GM19351 (cell line): ENCODE measurements around the gene C1orf115.
"Not testable (repeated sequence)": the region's sequence is repeated elsewhere in the genome, so short reads cannot be mapped to it uniquely, and the experiment has no call there.

Source experiments
- ATAC-seq: cut with Tn5 transposase; IDR thresholded peaks from one replicate; pipeline ENCODE4 v1.9.1; 2021; ENCODE audit warnings: mild to moderate bottlenecking, moderate library complexity; ENCODE audit not compliant: unreplicated experiment

The C1orf115 gene

DNA sequence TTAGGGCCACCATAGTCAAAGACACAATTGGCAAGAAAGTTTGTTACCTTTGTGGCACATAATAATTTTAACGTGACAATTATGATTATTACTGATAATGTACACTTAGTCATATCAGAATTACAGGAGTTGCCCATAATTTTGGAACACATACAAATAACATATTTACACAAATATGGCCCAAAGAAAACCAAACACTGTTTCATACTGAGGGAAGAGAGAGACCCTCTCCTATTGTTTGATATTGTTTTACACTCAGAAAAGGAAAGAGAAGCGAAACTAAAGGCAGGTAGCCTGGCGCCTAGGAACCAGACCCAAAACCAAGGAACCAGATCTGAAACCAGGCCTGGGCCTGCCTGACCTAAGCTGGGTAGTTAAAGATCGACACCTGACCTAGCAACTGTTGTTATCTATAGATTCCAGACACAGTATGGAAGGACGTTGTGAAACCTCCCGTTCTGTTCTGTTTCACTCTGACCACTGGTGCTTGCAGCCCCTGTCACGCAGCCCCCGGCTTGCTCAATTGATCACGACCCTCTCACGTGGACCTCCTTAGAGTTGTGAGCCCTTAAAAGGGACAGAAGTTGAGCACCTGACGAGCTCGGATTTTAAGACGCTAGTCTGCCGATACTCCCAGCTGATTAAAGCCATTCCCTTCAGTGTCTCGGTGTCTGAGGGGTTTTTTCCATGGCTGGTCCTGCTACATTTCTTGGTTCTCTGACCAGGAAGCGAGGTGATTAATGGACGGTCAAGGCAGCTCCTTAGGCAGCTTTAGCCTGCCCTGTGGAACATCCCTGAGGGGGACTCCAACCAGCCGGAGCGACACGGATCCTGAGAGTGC is 27.9 kb downstream of the C1orf115 start:
- ATAC-seq = peak; percentile 73

DNA sequence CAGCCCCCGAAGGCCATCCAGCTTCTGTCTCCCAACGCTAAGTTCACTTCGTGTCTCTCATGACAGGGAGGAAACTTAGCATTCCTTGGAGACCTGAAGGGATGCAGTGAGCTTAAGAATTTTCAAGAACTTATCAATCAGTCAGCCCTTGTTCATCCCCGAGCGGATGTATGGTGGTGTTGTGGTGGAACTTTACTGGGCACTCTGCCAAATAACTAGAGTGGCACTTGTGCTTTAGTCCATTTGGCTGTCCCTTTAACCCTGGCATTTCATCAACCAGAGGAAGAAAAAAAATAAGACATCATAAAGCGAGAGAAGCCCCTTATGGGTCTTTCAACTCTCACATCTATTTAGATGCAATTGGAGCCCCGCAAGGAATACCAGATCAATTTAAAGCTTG is 31.1 kb downstream of the C1orf115 start:
- not testable (repeated sequence) for ATAC-seq

DNA sequence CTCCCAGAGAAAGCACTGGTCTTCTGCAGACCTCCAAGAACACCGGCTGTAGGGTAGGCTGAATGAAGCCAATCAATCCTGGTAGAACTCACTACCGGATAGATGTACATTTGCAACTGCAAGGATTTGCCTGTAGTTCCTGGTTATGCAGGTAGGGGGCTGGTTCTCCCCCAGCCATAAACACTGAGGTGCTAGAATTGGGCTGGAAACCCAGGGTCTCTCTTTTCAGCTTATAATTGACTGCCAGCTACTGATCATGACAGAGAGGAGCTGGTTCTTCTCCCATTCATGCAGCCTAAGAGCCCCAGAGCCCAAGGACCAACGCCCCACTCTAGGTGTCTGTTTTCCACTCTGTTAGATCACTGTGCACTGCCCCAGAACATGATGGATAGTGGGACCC is 36.5 kb downstream of the C1orf115 start:
- peak; percentile 71 for ATAC-seq

DNA sequence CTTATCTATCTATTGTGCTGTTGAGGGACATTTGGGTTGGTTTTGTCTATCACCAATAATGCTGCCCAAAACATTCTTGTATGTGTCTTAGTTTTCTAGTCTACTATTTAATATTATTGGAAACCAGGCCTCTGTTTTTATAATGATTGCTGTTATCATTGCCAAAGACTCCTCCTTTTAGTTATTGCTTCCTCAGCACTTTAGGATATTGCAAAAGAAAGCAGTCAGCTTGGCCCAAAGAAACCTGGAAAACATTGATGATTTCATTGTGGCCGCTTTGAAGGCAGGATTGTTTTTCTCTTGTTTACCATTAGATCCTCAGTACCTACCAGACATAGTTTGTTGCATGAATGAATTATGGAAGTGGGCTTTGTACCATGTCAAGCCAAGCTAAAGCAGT is 37.4 kb downstream of the C1orf115 start:
- no peak for ATAC-seq

DNA sequence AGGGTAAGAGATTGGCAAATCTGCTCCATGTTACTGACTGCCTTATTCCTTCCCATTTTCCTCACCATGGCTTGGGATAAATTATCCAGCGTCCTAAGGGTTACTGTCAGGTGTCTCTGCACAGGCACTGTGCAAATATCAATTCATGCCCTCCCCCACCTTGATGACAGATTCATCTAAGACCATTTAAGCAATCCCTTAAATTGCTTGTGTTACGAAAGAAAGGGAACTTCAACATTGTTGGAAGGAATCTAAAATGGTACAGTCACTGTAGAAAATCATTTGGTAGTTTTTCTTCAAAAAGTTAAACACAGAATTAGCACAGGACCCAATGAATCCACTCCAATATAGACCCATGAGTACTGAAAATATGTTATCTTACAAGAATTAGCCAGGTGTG is 40.3 kb downstream of the C1orf115 start:
- ATAC-seq = no peak

DNA sequence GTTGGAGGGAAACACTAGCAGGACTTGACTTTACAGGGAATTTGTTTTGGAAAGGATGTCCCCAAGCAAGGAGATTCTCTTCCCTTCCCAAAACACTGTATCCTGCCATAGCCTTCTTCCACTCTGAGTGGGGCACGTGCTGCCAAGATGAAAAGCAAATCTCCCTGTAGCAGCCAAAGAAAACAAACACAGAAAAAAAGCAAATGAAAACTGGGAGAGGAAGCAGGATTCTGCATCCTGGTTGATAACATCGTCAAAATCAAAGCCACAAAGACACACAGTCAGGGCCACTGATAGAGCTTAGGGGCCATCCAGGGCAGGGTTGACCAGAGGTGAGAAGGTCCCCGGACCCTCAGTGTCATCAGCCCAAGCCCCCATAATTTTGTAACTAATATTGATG is 42.0 kb downstream of the C1orf115 start:
- ATAC-seq = no peak

DNA sequence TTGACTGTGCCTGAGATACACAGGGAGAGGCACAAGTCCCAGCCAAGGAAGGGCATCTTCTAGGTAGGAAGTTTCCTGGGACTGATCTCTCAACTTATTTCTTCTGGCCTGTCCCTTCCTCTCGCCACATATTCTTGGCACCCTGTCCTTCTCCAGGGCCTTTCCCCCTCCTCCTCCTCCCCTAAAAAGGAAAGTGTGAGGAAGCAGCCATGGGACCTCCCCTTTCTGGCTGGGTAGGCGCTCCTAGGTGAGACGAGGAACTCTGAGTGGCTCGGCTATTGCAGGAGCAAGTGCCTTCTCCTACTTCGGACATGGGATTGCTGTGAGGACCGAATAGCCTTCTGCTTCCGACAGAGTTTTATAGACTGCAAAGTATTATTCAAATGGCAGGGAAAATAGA is 42.5 kb downstream of the C1orf115 start:
- peak; percentile 2 for ATAC-seq

DNA sequence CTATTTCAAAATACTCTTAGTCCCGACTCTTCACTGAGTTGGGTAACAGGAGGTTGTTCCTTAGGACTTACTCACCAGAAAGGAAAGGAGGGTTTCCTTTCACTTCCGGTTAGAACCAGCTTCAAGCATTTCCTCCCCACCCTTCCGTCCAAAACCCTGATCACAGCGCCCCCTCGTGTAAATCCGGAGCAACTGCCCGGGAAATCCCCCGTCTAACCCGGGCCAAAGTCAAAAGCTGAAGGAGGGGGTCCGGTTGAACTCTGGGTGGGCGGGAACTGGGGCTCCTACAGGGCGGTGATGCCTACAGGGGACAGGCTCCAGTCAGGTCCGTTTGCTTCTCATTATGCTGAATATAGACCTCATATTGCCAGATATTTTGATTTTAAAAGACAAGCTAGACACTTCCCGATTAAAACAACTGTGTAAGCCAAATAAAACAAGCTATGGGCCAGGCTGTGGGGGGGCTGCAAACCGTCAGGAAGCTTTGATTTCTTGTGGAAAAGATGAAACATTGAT is 43.0 kb downstream of the C1orf115 start:
- peak; percentile 93 for ATAC-seq

DNA sequence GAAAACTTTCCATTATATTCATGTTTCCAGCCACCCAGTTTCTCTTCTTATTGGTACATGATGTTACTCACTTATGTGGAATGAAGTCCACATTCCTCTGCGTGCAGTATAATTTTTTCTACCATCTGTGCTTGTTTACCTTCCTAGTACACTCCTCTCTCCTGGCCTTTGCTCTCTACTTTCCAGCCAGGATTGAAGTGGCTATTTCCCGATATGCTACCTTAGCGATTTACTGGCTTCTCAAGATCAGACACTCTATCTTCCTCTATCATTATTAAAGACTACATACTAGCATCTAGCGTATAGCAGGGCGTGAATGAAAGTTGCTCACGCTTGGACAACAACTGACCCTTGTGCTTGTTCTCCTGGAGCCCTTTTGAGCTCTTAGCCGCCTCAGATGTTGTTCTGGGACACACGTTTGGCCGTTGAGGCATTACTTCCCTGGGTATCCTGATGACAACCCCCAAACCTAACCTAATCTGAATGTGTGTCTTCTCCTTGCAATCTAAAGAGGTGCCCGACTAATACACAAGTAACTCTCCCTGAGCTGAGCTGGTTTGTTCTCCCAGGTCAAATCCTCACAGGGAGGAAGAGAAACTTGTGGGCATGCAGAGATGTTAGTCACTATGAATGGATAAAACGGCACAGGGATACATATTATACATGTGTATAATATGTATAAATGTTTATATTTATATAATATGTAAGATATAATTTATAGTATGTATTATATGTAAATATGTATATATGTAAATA is 44.6 kb downstream of the C1orf115 start:
- ATAC-seq = no peak

DNA sequence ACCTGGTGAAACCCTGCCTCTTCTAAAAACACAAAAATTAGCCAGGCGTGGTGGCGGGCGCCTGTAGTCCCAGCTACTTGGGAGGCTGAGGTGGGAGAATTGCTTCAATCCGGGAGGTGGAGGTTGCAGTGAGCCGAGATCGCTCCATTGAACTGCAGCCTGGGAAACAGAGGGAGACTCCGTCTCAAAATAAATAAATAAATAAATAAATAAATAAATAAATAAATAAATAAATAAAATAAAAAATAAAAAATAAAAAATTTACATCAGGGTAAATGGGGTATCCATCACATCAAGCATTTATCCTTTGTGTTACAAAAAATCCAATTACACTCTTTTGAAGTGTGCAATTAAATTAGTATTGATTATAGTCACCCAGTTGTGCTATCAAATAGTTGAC is 46.1 kb downstream of the C1orf115 start:
- not testable (repeated sequence) for ATAC-seq

DNA sequence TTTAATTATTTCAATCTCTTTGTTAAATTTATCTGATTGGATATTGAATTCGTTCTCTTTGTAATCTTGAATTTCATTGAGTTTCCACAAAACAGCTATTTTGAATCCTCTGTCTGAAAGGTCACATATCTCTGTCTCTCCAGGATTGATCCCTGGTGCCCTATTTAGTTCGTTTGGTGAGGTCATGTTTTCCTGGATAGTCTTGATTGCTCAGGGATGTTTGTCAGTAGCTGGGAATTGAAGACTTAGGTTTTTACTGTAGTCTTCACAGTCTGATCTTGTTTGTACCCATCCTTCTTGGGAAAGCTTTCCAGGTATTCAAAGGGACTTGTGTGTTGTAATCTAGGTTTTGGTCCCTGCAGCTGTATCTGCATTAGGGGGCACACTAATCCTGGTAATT is 51.2 kb downstream of the C1orf115 start:
- ATAC-seq = no peak

DNA sequence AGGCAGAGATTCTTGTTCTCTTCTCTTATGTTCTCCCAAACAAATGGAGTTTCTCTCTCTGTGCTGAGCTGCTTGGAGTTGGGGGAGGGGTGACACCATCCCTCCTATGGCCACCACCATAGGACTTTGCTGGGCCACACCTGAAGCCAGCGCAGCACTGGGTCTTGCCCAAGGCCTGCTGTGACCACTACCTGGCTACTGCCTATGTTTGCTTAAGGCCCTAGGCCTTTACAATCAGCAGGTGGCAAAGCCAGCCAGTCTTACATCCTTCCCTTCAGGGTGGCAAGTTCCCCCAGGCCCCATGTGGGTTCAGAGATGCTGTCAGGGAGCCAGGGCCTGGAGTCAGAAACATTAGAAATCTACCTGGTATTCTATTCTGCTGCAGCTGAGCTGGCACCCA is 51.7 kb downstream of the C1orf115 start:
- no peak for ATAC-seq

DNA sequence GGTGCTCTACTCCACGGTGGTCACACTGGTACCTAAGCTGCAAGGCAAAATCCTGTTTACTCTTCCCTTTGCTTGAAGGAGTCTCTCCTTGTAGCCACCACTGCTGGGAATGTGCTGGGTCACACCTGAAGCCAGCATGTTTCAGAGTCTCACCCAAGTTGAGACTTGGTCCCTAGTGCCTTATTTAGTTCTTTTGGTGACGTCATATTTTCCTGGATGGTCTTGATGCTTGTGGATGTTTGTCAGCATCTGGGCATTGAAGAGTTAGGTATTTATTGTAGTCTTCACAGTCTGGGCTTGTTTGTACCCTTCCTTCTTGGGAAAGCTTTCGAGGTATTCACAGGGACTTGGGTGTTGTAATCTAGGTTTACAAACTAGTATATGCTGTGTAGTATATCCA is 52.4 kb downstream of the C1orf115 start:
- no peak for ATAC-seq

DNA sequence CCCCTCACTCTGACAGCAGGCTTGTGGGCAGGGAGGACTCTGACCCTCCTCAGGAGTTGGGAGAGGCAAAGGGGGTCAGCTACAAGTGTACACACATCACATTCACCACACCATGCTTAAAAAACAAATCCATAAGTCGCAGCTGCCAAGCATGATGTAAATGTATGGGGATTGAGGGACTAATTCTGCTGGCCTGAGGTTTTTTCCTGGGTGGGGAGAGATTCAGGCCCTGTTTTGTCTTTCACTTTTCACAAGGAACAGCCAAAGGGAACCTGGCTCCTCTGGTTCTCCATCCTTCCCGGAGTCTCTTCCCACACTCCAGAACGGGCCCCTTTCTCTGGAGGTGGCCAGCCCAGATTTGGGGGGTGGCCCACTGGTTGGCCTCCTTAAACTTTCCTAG is 56.7 kb downstream of the C1orf115 start:
- no peak for ATAC-seq

DNA sequence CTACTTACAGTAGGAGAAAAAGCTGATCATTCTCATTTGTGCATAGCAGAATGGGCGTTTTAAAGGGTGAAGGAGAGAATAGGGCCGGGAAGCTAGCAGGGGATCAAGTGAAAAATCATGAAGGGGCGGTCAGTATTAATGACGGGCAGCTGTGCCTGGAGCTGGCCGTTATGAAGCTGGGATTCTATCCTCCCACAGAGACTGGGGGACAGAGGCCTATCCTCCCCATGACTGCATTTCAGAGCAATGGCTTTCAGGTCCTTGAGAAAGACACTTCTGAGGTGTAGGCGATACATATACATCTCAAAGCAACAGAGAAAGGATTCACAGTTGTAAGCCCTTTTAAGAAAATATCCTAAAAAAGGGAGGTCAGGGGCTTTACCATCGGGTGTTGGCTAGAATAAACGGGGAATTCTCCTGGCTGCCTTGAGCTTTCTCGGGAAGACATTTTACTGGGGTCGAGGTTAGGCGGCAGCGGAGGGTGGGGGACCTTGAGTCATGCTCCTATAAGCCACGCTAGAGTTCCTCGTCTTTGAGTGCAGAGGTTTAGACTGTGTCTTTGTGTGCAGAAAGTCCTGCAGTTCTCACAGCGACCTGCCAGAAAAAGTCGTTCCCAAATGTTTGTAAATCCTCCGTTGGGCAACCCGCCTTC is 57.4 kb downstream of the C1orf115 start:
- ATAC-seq = peak; percentile 2

DNA sequence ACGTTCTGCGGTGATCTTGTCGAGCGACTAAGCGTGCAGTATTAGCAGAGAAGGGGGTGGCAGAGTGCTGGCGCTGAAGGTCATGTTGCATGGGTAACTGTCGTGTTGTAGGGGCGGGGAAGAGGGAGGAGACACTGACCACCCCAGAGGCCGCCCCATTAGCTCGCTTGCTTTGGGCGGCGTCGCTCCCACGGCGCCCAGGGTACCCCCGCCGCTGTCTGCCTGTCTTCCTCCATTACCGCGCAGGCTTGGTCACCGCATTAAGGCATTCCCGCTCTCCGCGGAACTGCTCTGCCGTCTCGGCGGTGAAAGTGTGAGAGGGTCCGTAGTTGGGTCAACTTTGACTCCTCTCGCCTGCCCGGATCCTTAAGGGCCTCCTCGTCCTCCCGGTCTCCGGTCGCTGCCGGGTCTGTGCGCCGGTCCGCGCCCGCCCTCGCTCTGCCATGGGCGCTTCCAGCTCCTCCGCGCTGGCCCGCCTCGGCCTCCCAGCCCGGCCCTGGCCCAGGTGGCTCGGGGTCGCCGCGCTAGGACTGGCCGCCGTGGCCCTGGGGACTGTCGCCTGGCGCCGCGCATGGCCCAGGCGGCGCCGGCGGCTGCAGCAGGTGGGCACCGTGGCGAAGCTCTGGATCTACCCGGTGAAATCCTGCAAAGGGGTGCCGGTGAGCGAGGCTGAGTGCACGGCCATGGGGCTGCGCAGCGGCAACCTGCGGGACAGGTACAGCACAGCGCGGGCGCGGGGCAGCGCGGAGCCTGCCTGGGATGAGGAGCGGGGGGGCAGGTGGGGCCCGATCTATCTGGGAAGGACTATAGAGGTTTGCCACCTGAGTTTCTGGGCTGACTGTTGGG is 58.1 kb downstream of the C1orf115 start, which contains the start of gene MTARC2:
TSS of gene MTARC2 (plus strand) at position 234 of the 846 bp plus-strand sequence. CDS start at position 444, 210 bp downstream.
- ATAC-seq = peak; percentile 59
